Epithelial cell of proximal tubule (primary cell): Measurements from ENCODE around the gene OR51Q1. TPM values are rescaled to one million over a fixed set of nuclear protein-coding genes. Genes with fewer than 3 reads are reported as not detected.
A peak's percentile ranks its signal among the peaks of the same experiment; 100 is the strongest.

ENCODE experiments used
- DNase-seq: peaks from one replicate; pipeline ENCODE4 v3.0.0-alpha.2; 2011; ENCODE audit warnings: low read depth
- H3K4me3 ChIP-seq: 2 replicates; pipeline ENCODE4 v1.5.1; 2011; ENCODE audit warnings: low read depth, mild to moderate bottlenecking, low read length
- total RNA-seq: library from RNA; depleted of rRNA; stranded (reverse); fragments of >200 nt; gene quantifications from 2 replicates; pipeline ENCODE4 v1.2.3, GENCODE V29; 2015
- TF ChIP-seq, protein P1 (sequence below): conservative IDR thresholded peaks from 2 replicates; pipeline ENCODE4 v1.5.1; 2012; ENCODE audit warnings: low read depth, mild to moderate bottlenecking, low read length

Gene OR51Q1, protein sequence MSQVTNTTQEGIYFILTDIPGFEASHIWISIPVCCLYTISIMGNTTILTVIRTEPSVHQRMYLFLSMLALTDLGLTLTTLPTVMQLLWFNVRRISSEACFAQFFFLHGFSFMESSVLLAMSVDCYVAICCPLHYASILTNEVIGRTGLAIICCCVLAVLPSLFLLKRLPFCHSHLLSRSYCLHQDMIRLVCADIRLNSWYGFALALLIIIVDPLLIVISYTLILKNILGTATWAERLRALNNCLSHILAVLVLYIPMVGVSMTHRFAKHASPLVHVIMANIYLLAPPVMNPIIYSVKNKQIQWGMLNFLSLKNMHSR
- total RNA-seq = not detected in 2 replicates

DNA sequence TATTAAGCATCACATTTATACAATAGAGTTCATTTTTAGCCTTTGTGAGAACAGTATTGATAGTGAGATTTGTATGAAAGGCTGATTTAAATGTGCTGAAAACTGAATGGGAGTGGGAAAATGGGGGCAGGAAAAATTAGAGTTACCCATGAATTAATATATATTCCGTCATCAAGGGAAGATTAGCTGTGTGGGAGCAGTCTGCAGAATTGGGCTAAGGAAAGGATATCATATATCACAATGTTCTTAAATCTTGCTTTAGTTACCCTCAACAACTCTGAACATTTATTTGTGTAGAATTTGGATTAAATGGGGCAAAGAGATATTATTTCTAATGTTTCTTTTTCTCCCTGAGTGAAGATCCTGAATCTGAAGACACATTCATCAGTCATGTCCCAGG lies at the start of gene OR51Q1:
TSS of gene OR51Q1 (plus strand) at position 301 of the 400 bp plus-strand sequence. CDS start at position 391, 90 bp downstream.
- no peak for DNase-seq
- no peak within 1 kb of the TSS for H3K4me3 ChIP-seq

DNA sequence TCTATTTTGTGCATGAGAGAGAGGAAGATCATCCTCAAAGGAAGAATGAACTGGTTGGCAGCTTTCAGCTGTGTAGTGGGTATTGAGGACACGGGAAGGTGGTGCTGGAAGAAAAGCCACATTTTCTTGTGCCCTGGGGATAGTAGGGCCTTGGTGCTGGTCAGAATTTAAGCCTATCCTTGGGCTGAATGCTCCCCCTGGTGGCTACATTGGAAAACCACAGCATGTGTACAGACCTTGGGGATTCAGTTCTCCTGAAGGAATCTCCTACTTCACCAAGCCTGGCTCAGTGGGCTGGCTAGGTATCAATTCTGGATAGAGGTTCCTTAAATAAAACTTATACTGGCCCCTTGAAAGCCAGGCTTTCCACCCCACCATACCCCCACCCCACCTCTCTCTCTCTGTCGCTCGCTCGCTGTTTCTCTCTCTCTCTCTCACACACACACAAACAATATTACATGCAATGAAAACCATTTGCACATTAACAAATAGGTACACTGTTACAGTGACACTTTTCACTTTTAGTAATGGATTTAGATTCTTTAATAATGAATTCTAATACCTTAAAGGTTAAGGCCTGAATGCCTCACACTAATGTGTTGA lies 41.1 kb upstream of the OR51Q1 start:
- TF ChIP-seq, protein P1, sequence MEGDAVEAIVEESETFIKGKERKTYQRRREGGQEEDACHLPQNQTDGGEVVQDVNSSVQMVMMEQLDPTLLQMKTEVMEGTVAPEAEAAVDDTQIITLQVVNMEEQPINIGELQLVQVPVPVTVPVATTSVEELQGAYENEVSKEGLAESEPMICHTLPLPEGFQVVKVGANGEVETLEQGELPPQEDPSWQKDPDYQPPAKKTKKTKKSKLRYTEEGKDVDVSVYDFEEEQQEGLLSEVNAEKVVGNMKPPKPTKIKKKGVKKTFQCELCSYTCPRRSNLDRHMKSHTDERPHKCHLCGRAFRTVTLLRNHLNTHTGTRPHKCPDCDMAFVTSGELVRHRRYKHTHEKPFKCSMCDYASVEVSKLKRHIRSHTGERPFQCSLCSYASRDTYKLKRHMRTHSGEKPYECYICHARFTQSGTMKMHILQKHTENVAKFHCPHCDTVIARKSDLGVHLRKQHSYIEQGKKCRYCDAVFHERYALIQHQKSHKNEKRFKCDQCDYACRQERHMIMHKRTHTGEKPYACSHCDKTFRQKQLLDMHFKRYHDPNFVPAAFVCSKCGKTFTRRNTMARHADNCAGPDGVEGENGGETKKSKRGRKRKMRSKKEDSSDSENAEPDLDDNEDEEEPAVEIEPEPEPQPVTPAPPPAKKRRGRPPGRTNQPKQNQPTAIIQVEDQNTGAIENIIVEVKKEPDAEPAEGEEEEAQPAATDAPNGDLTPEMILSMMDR = peak; percentile 92
- H3K4me3 ChIP-seq = no peak overlapping the region
- DNase-seq = peak; percentile 20

More for the DNA sequence above, at the start of gene OR51Q1:
- TF ChIP-seq, protein P1 = no peak

DNA sequence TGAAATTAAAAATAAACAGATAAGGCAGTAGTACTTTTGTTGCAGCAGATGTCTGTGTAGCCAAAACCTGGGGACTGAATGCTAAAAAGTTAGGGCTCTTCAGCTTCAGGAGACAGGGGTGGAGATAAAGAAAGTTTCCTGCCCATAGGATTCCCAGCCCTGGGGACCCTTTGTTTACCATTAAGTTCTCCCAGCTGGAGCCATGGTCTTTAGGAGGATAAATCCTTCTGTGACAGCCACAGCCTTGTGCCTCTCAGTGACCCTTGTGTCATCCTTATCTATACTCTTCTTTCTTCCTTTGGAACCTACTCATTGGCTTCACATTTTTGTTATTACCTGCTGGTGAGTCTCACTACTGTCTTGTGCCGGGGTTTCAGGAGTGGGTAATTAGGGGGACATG lies 38.3 kb upstream of the OR51Q1 start, which contains the start of gene OR51M1:
TSS of gene OR51M1 (plus strand) at position 237 of the 400 bp plus-strand sequence. CDS start 5,587 bp downstream, outside the sequence.
- TF ChIP-seq, protein P1 = no peak
- H3K4me3 ChIP-seq = no peak within 1 kb of the TSS
- no peak for DNase-seq

DNA sequence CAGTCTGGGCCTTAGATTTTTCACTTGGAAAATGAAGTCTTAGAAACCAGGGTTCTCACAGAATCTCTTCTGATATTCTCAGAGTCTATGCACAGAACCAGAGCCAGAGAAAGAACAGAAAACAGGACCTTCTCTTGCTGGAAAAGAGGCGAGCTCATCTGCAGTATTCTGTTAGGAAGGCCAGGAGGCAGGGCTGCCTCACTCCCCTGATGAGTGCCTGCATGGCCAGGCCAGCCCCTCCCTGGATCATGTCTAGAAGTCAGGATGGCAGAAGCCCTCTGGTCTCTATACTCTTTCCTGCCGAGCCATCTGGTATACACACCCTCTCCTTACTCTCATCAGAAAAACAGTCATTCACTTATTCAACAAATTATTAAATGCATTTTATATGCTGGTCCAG lies 37.6 kb upstream of the OR51Q1 start:
- no peak for DNase-seq
- no peak overlapping the region for H3K4me3 ChIP-seq
- TF ChIP-seq, protein P1 = no peak

DNA sequence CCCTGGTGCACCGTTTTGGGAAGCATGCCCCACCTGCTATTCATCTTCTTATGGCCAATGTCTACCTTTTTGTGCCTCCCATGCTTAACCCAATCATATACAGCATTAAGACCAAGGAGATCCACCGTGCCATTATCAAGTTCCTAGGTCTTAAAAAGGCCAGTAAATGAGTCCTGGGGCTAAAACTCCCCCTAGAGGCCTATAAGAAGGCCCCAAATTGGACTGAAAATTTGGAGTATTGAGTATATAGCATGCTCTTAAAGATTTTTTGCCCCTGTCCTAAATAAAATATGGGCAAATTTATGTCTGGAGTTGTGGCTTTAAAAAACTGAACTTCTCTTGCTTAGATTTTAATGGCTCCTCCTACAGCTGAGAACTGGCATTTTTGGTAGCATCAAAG lies 31.7 kb upstream of the OR51Q1 start:
- no peak for DNase-seq
- TF ChIP-seq, protein P1 = peak; percentile 10
- no peak overlapping the region for H3K4me3 ChIP-seq

DNA sequence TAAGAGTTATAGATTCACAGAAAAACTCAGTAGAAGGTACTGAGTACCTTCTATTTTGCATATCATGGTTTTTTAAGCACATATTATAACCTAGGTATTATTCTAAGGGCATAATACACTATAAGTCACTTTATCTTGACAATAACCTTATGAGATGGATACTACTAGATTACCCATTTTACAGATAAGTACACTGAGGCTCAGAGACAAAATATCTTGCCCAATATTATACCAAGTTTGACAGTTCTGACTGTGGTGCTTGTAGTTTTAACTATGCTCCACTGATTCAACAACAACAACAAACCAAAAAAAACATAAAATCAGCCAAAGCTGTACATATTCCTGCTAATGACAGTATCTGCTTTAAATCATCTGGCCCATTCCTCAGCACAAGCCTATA lies 27.8 kb upstream of the OR51Q1 start:
- no peak overlapping the region for H3K4me3 ChIP-seq
- TF ChIP-seq, protein P1 = no peak

More for the DNA sequence above, 27.8 kb upstream of the OR51Q1 start:
- DNase-seq = no peak
